IMR-90 (cell line): ENCODE results near the gene TOGARAM1. TPM values are rescaled to one million over a fixed set of nuclear protein-coding genes. Genes with fewer than 3 reads are reported as not detected.

Experiments
- ATAC-seq: fragments of 200-7000 bp; cut with Tn5 transposase; 2 replicates; pipeline ENCODE4 v1.9.1; 2020; ENCODE audit warnings: low read depth, mild to moderate bottlenecking, moderate library complexity
- BruUV-seq: library from RNA; stranded (reverse); fragments of 400-500 nt; replicated peaks from 2 replicates; lab custom pipeline; 2021; lab: Mats Ljungman, UMichigan
- CTCF ChIA-PET: fragments of 300-600 bp; formaldehyde crosslinking; extraction: SDS; loops from one replicate; lab custom pipeline; 2021; ENCODE audit warnings: antibody characterized with exemption; lab: Yijun Ruan, JAX
- POLR2A ChIA-PET: fragments of 300-600 bp; sonication (Branson Sonifier 250); formaldehyde crosslinking; loops from one replicate; lab custom pipeline; 2022; ENCODE audit warnings: antibody characterized with exemption; ENCODE audit not compliant: unreplicated experiment; lab: Charles Lee
- DNase-seq: peaks from one replicate; pipeline ENCODE4 v3.0.0; 2013
- H2AFZ ChIP-seq: replicated peaks from 2 replicates; pipeline ENCODE3; 2013; ENCODE audit warnings: low read length, mild to moderate bottlenecking; ENCODE audit not compliant: poor library complexity
- H2AK5ac ChIP-seq: 2 replicates; pipeline ENCODE4 v1.6.1; 2013; ENCODE audit warnings: low read depth, low read length, inconsistent platforms
- H2AK9ac ChIP-seq: replicated peaks from 2 replicates; pipeline ENCODE3; 2013; ENCODE audit warnings: mild to moderate bottlenecking, low read depth, low read length, moderate library complexity; ENCODE audit not compliant: poor library complexity
- H2BK120ac ChIP-seq: 2 replicates; pipeline ENCODE4 v1.6.1; 2013; ENCODE audit warnings: low read depth, low read length, inconsistent platforms
- H2BK15ac ChIP-seq: 3 replicates; pipeline ENCODE4 v1.6.1; 2013; ENCODE audit warnings: low read depth, low read length, inconsistent platforms
- H2BK20ac ChIP-seq: 2 replicates; pipeline ENCODE4 v1.6.1; 2013; ENCODE audit warnings: low read depth, mild to moderate bottlenecking, inconsistent platforms, low read length, moderate library complexity
- H2BK5ac ChIP-seq: 2 replicates; pipeline ENCODE4 v1.6.1; 2013; ENCODE audit warnings: mild to moderate bottlenecking, low read depth, low read length, inconsistent platforms; ENCODE audit not compliant: poor library complexity, severe bottlenecking
- H3K14ac ChIP-seq: replicated peaks from 2 replicates; pipeline ENCODE4 v1.6.1; 2013; ENCODE audit warnings: low read depth, low read length, inconsistent platforms
- H3K18ac ChIP-seq: 2 replicates; pipeline ENCODE4 v1.6.1; 2013; ENCODE audit warnings: low read depth, low read length, control low read depth
- H3K23ac ChIP-seq: 2 replicates; pipeline ENCODE4 v1.6.1; 2013; ENCODE audit warnings: low read depth, low read length, inconsistent platforms
- H3K27ac ChIP-seq: 2 replicates; pipeline ENCODE4 v1.5.1; 2013; ENCODE audit warnings: mild to moderate bottlenecking, control low read depth, low read length; ENCODE audit not compliant: insufficient read depth
- H3K27me3 ChIP-seq: 2 replicates; pipeline ENCODE4 v1.6.1; 2013; ENCODE audit warnings: low read length; ENCODE audit not compliant: control insufficient read depth, insufficient read depth
- H3K36me3 ChIP-seq: 2 replicates; pipeline ENCODE4 v1.6.1; 2013; ENCODE audit warnings: low read length, mixed read lengths; ENCODE audit not compliant: control insufficient read depth, insufficient read depth
- H3K4ac ChIP-seq: 2 replicates; pipeline ENCODE4 v1.6.1; 2013; ENCODE audit warnings: low read depth, low read length, inconsistent platforms
- H3K4me1 ChIP-seq: 2 replicates; pipeline ENCODE4 v1.6.1; 2013; ENCODE audit warnings: low read length, mixed read lengths; ENCODE audit not compliant: control insufficient read depth, insufficient read depth
- H3K4me2 ChIP-seq: 2 replicates; pipeline ENCODE4 v1.6.1; 2013; ENCODE audit warnings: low read depth, mild to moderate bottlenecking, control low read depth, low read length, moderate library complexity
- H3K4me3 ChIP-seq: 2 replicates; pipeline ENCODE4 v1.5.1; 2013; ENCODE audit warnings: low read depth, mild to moderate bottlenecking, control low read depth, low read length, moderate library complexity; ENCODE audit not compliant: insufficient read depth
- H3K56ac ChIP-seq: 2 replicates; pipeline ENCODE4 v1.6.1; 2013; ENCODE audit warnings: low read length, inconsistent platforms; ENCODE audit not compliant: insufficient read depth; ENCODE audit errors: extremely low read depth
- H3K79me1 ChIP-seq, 2 experiments: 2 replicates each; pipeline ENCODE4 v1.6.1; 2013; ENCODE audit warnings: low read length in 2 of 2, inconsistent platforms in 1 of 2, low read depth in 1 of 2
- H3K9ac ChIP-seq: 2 replicates; pipeline ENCODE4 v1.6.1; 2013; ENCODE audit warnings: low read depth, low read length, control low read depth
- H3K9me1 ChIP-seq: 2 replicates; pipeline ENCODE4 v1.6.1; 2013; ENCODE audit warnings: low read length, inconsistent platforms; ENCODE audit not compliant: insufficient read depth
- H3K9me3 ChIP-seq: 2 replicates; pipeline ENCODE4 v1.6.1; 2013; ENCODE audit warnings: low read length; ENCODE audit not compliant: control insufficient read depth, insufficient read depth
- H4K20me1 ChIP-seq: 2 replicates; pipeline ENCODE4 v1.6.1; 2013; ENCODE audit warnings: low read length, inconsistent platforms; ENCODE audit not compliant: insufficient read depth
- H4K5ac ChIP-seq: 2 replicates; pipeline ENCODE4 v1.6.1; 2013; ENCODE audit warnings: mild to moderate bottlenecking, low read depth, low read length, control low read depth
- H4K8ac ChIP-seq, 2 experiments: 2 replicates each; pipeline ENCODE4 v1.6.1; 2013; ENCODE audit warnings: low read depth in 2 of 2, low read length in 2 of 2, control low read depth in 1 of 2, inconsistent platforms in 1 of 2
- H4K91ac ChIP-seq: 2 replicates; pipeline ENCODE4 v1.6.1; 2013; ENCODE audit warnings: low read depth, low read length, inconsistent platforms; ENCODE audit not compliant: insufficient read depth
- BHLHE40 ChIP-seq: fragments of 150-350 bp; IDR thresholded peaks from 2 replicates; pipeline ENCODE4 v1.6.1; 2016; ENCODE audit warnings: mild to moderate bottlenecking, low read depth, low read length
- CEBPB ChIP-seq: IDR thresholded peaks from 2 replicates; pipeline ENCODE4 v1.6.1; 2012; ENCODE audit warnings: low read depth, low read length, improper control_type of control experiment
- CHD1 ChIP-seq: IDR thresholded peaks from 2 replicates; pipeline ENCODE4 v1.6.1; 2012; ENCODE audit warnings: low read depth, low read length, improper control_type of control experiment
- FOS ChIP-seq: fragments of 150-350 bp; IDR thresholded peaks from 2 replicates; pipeline ENCODE4 v1.6.1; 2016; ENCODE audit warnings: low read depth, low read length
- MAFK ChIP-seq: IDR thresholded peaks from 2 replicates; pipeline ENCODE4 v1.6.1; 2012; ENCODE audit warnings: low read depth, low read length, improper control_type of control experiment
- MAZ ChIP-seq: IDR thresholded peaks from 2 replicates; pipeline ENCODE4 v1.6.1; 2012; ENCODE audit warnings: low read depth, mild to moderate bottlenecking, low read length, improper control_type of control experiment, moderate library complexity, borderline replicate concordance
- MXI1 ChIP-seq: IDR thresholded peaks from 2 replicates; pipeline ENCODE4 v1.6.1; 2012; ENCODE audit warnings: low read depth, mild to moderate bottlenecking, low read length, moderate library complexity, borderline replicate concordance
- NFE2L2 ChIP-seq: fragments of 150-350 bp; IDR thresholded peaks from 2 replicates; pipeline ENCODE4 v1.6.1; 2016; ENCODE audit warnings: low read depth, mild to moderate bottlenecking, low read length
- POLR2A ChIP-seq: IDR thresholded peaks from 2 replicates; pipeline ENCODE4 v1.6.1; 2012; ENCODE audit warnings: mild to moderate bottlenecking, low read depth, low read length
- RAD21 ChIP-seq: IDR thresholded peaks from 2 replicates; pipeline ENCODE4 v1.6.1; 2012; ENCODE audit warnings: low read length, improper control_type of control experiment
- RCOR1 ChIP-seq: IDR thresholded peaks from 2 replicates; pipeline ENCODE4 v1.6.1; 2012; ENCODE audit warnings: mild to moderate bottlenecking, low read length, improper control_type of control experiment; ENCODE audit not compliant: insufficient replicate concordance
- RFX5 ChIP-seq: IDR thresholded peaks from 2 replicates; pipeline ENCODE4 v1.8.0; 2012; ENCODE audit warnings: low read depth, mild to moderate bottlenecking, low read length, moderate library complexity
- SMC3 ChIP-seq: fragments of 150-350 bp; IDR thresholded peaks from 2 replicates; pipeline ENCODE4 v1.6.1; 2016; ENCODE audit warnings: low read depth, mild to moderate bottlenecking, antibody characterized with exemption, low read length, moderate library complexity
- WGBS, 2 experiments: methylation state at CpG; one replicate each; pipeline versions ENCODE4 v1.1.5 to v1.1.7; 2013; ENCODE audit warnings: missing lambda C conversion rate in 2 of 2; ENCODE audit not compliant: insufficient read length in 1 of 2; ENCODE audit errors: extremely low coverage in 2 of 2; 5-methylcytosine and 5-hydroxymethylcytosine counted together
- dilution Hi-C: fragments of 300-500 bp; cut with HindIII; formaldehyde crosslinking; loops from one replicate; pipeline ENCODE4 v1.14.3; 2018; ENCODE audit warnings: low sequenced_read_pairs; ENCODE audit not compliant: unreplicated experiment
- in situ Hi-C: fragments of 300-500 bp; cut with MboI; formaldehyde crosslinking; loops from 3 replicates; pipeline ENCODE4 v1.14.3; 2019; ENCODE audit warnings: low sequenced_read_pairs, inconsistent platforms, mixed read lengths
- intact Hi-C: fragments of 100-400 bp; cut with micrococcal nuclease; formaldehyde crosslinking; loops from 2 replicates; pipeline ENCODE4 v1.10.0; 2022
- polyA plus RNA-seq, 3 experiments: library from polyadenylated mRNA; depleted of rRNA; stranded (reverse); fragments of >200 nt; gene quantifications; 2 replicates each; pipeline ENCODE4 v1.2.3, GENCODE V29; 2012; ENCODE audit warnings: low replicate concordance in 1 of 3
- total RNA-seq: library from RNA; depleted of rRNA; stranded (reverse); fragments of >200 nt; gene quantifications from 2 replicates; pipeline ENCODE4 v1.2.3, GENCODE V29; 2012
- TF ChIP-seq, protein P1 (sequence below): conservative IDR thresholded peaks from 2 replicates; pipeline ENCODE4 v1.5.1; 2012; ENCODE audit warnings: mild to moderate bottlenecking, low read depth, low read length, improper control_type of control experiment
- TF ChIP-seq, protein P2 (sequence below): fragments of 150-350 bp; IDR thresholded peaks from 2 replicates; pipeline ENCODE4 v1.6.1; 2016; ENCODE audit warnings: low read depth, mild to moderate bottlenecking, low read length, moderate library complexity, borderline replicate concordance
- TF ChIP-seq, protein P3 (sequence below): fragments of 150-350 bp; IDR thresholded peaks from 2 replicates; pipeline ENCODE4 v1.6.1; 2017; ENCODE audit warnings: mild to moderate bottlenecking, antibody characterized with exemption, low read length, low read depth

TOGARAM1 gene
- total and polyA plus RNA-seq, 2 of the 4 experiments (the other 2 are of a cell fraction) = 3.1 to 13.4 TPM

DNA sequence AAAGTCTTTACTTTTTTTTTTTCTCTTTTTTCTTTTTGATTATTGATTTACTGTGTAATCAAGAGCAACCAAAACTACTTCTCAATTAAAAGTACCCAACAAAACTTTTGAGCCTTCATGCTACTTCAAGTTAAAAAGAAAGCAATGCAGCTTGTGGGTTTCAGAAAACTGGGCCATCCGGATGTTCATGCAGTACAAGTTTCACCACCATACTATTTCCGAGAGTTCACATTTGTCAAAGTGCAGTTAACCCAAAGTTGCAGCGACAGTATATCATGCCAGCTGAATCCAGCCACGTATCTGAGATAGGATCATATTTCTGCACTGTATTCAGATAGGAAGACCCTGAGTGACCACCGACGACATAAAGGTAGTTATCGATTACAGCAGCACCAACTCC lies 33.2 kb upstream of the TOGARAM1 start:
- Histone ChIP-seq H3K79me1 (peaks cover 0 to 6% of the 10 kb centered on the region in 2 experiments; a peak in 1 of 4 replicates), H3K27me3 (no peaks in the 10 kb centered on the region), H3K9me3 (no peaks in the 10 kb centered on the region), H3K9ac (no peak overlapping the region), H3K23ac (no peak overlapping the region), H3K4ac (no peak overlapping the region), H3K56ac (no peak overlapping the region), H3K18ac (no peak overlapping the region), H2AFZ (no peak overlapping the region), H3K4me1 (no peaks in the 10 kb centered on the region), H3K27ac (no peak overlapping the region), H4K8ac (no peak overlapping the region), H2BK120ac (no peak overlapping the region), H2BK5ac (no peak overlapping the region), H4K91ac (no peak overlapping the region), H3K14ac (no peak overlapping the region), H2BK20ac (no peak overlapping the region), H3K4me3 (no peak overlapping the region), H3K36me3 (no peaks in the 10 kb centered on the region; the same call in 1 of the 2 replicates), H2AK5ac (no peak overlapping the region), H2BK15ac (no peak overlapping the region), H3K9me1 (no peaks in the 10 kb centered on the region), H4K20me1 (no peaks in the 10 kb centered on the region), H4K5ac (no peak overlapping the region), H3K4me2 (no peak overlapping the region), H2AK9ac (no peak overlapping the region)
- CTCF ChIA-PET = no interaction called here
- BruUV-seq = no TSS peak
- intact Hi-C loops = no loop called here
- WGBS, 2 experiments = no CpG with 5 or more reads among the region's 7 CpGs
- no peak for ATAC-seq
- dilution Hi-C loops = no loop called here
- TF ChIP-seq MAZ (no peak), RAD21 (no peak), MAFK (no peak), RCOR1 (no peak), BHLHE40 (no peak), CEBPB (no peak), RFX5 (no peak), POLR2A (no peak), MXI1 (no peak), FOS (no peak), SMC3 (no peak), CHD1 (no peak), NFE2L2 (no peak)
- TF ChIP-seq, protein P1, sequence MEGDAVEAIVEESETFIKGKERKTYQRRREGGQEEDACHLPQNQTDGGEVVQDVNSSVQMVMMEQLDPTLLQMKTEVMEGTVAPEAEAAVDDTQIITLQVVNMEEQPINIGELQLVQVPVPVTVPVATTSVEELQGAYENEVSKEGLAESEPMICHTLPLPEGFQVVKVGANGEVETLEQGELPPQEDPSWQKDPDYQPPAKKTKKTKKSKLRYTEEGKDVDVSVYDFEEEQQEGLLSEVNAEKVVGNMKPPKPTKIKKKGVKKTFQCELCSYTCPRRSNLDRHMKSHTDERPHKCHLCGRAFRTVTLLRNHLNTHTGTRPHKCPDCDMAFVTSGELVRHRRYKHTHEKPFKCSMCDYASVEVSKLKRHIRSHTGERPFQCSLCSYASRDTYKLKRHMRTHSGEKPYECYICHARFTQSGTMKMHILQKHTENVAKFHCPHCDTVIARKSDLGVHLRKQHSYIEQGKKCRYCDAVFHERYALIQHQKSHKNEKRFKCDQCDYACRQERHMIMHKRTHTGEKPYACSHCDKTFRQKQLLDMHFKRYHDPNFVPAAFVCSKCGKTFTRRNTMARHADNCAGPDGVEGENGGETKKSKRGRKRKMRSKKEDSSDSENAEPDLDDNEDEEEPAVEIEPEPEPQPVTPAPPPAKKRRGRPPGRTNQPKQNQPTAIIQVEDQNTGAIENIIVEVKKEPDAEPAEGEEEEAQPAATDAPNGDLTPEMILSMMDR = no peak
- TF ChIP-seq, protein P2, sequence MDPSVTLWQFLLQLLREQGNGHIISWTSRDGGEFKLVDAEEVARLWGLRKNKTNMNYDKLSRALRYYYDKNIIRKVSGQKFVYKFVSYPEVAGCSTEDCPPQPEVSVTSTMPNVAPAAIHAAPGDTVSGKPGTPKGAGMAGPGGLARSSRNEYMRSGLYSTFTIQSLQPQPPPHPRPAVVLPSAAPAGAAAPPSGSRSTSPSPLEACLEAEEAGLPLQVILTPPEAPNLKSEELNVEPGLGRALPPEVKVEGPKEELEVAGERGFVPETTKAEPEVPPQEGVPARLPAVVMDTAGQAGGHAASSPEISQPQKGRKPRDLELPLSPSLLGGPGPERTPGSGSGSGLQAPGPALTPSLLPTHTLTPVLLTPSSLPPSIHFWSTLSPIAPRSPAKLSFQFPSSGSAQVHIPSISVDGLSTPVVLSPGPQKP = no peak
- TF ChIP-seq, protein P3, sequence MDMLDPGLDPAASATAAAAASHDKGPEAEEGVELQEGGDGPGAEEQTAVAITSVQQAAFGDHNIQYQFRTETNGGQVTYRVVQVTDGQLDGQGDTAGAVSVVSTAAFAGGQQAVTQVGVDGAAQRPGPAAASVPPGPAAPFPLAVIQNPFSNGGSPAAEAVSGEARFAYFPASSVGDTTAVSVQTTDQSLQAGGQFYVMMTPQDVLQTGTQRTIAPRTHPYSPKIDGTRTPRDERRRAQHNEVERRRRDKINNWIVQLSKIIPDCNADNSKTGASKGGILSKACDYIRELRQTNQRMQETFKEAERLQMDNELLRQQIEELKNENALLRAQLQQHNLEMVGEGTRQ = no peak
- DNase-seq = no peak
- in situ Hi-C loops = no loop called here
- POLR2A ChIA-PET = no interaction called here
